Body of pancreas (tissue), 4 donors: ENCODE measurements around the gene LRRC2. TPM values are rescaled to one million over a fixed set of nuclear protein-coding genes. Genes with fewer than 3 reads are reported as not detected.
"Not testable (repeated sequence)": the region's sequence is repeated elsewhere in the genome, so short reads cannot be mapped to it uniquely, and the experiment has no call there.

Source experiments
- ATAC-seq: fragments of 150-250 bp; one replicate; pipeline ENCODE4 v1.9.1; 2016
- DNase-seq, 4 donors: peaks; one replicate each; pipeline ENCODE4 v3.0.0-alpha.2; 2019
- H3K27ac ChIP-seq, 4 donors: fragments of 200-600 bp; sonication (generic); 1 replicate in 3 of 4; 2 replicates in 1 of 4; pipeline versions ENCODE4 v1.5.1 to v1.6.1; 2016 to 2019; ENCODE audit warnings: mild to moderate bottlenecking in 1 of 4, mixed read lengths in 1 of 4, moderate library complexity in 1 of 4
- H3K27me3 ChIP-seq, 2 donors: fragments of 200-600 bp; sonication (generic); one replicate each; pipeline ENCODE4 v1.6.0; 2016; ENCODE audit warnings: mild to moderate bottlenecking in 1 of 2
- H3K36me3 ChIP-seq, 2 donors: fragments of 200-600 bp; sonication (generic); replicated peaks in 1 of 2; 2 replicates each; pipeline ENCODE4 v1.5.1; 2016; ENCODE audit warnings: low read depth in 2 of 2; ENCODE audit not compliant: insufficient read depth in 1 of 2
- H3K4me1 ChIP-seq: fragments of 200-600 bp; sonication (generic); one replicate; pipeline ENCODE4 v1.6.0; 2016
- H3K4me3 ChIP-seq, 2 donors: fragments of 200-600 bp; sonication (generic); 1 replicate in 1 of 2; 2 replicates in 1 of 2; pipeline ENCODE4 v1.5.1; 2016 to 2019
- H3K9me3 ChIP-seq, 3 donors: fragments of 200-600 bp; sonication (generic); 1 replicate in 2 of 3; 2 replicates in 1 of 3; pipeline ENCODE4 v1.5.1; 2016
- POLR2A ChIP-seq, 3 donors: fragments of 450-650 bp; IDR thresholded peaks; one replicate each; pipeline ENCODE4 v1.6.1; 2016; ENCODE audit warnings: antibody characterized with exemption in 3 of 3, mild to moderate bottlenecking in 2 of 3
- WGBS, 2 donors: methylation state at CpG; one replicate each; pipeline ENCODE4 v1.1.5; 2017; 5-methylcytosine and 5-hydroxymethylcytosine counted together
- intact Hi-C: fragments of 100-400 bp; cut with DNase I; formaldehyde crosslinking; loops from one replicate; pipeline ENCODE4 v1.15.1; 2023
- total RNA-seq, 2 donors: library from RNA; depleted of rRNA; stranded (reverse); fragments of >200 nt; gene quantifications; one replicate each; pipeline ENCODE4 v1.1.0, GENCODE V29; 2016
- TF ChIP-seq, protein P1 (sequence below), 7 experiments: fragments of 450-650 bp in 4 of 7; fragments of 200-600 bp in 3 of 7; sonication (generic) in 3 of 7; IDR thresholded peaks; one replicate each; pipeline ENCODE4 v1.5.1; 2016 to 2019; ENCODE audit warnings: antibody characterized with exemption in 7 of 7

Gene LRRC2
- total RNA-seq, 2 donors from 2014 or later: 1.8 to 2.3 TPM

DNA sequence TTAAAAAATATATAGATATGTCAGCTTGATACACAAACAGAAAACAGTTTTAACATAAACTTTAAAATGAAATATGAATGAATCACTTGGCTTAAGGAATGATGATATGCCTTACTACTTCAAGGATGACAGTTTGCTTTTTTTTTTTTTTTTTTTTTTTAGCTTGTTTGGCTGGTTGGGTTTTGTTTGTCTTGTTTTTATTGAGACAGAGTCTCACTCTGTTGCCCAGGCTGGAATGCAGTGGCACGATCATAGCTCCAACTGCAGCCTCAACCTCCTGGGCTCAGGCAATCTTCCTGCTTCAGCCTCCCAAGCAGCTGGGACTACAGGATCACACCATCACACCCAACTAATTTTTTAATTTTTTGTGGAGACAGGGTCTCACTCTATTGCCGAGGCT lies 14.5 kb downstream of the LRRC2 start:
- H3K36me3 ChIP-seq: no peaks in the 10 kb centered on the region
- no peaks in the 10 kb centered on the region for H3K4me1 ChIP-seq
- no peak overlapping the region for H3K4me3 ChIP-seq
- no peak overlapping the region for H3K27ac ChIP-seq
- H3K27me3 ChIP-seq: no peaks in the 10 kb centered on the region
- no peak for TF ChIP-seq POLR2A (IDR thresholded peaks at IDR 0.05)
- TF ChIP-seq, protein P1, sequence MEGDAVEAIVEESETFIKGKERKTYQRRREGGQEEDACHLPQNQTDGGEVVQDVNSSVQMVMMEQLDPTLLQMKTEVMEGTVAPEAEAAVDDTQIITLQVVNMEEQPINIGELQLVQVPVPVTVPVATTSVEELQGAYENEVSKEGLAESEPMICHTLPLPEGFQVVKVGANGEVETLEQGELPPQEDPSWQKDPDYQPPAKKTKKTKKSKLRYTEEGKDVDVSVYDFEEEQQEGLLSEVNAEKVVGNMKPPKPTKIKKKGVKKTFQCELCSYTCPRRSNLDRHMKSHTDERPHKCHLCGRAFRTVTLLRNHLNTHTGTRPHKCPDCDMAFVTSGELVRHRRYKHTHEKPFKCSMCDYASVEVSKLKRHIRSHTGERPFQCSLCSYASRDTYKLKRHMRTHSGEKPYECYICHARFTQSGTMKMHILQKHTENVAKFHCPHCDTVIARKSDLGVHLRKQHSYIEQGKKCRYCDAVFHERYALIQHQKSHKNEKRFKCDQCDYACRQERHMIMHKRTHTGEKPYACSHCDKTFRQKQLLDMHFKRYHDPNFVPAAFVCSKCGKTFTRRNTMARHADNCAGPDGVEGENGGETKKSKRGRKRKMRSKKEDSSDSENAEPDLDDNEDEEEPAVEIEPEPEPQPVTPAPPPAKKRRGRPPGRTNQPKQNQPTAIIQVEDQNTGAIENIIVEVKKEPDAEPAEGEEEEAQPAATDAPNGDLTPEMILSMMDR (IDR thresholded peaks at IDR 0.05): no peak
- no peaks in the 10 kb centered on the region for H3K9me3 ChIP-seq
- intact Hi-C loops: loop anchor here (10.0 kb wide), 1 partner anchor 57 kb away; the partner anchor contains the start of gene RTP3
- DNase-seq (no peak), ATAC-seq (no peak)
- WGBS, 2 donors: 90 to 91% methylated on average over 2 of the region's 2 CpGs

DNA sequence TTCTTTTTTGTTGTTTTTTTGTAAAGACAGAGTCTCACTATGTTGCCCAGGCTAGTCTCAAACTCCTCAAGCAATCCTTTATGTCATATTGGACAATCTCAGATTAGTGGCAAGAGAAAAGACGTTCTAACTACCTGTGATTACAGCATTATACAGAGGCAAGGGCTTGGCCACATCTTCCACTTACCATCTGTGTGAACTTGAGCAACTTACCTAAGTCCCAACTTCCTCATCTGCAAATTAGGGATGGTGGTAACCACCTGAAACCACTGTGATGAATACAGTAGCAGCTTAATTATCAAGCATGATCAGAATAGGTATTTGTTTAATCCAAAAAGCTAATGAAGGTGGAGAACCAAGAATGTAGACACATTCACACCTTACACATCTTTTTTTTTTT lies 16.1 kb downstream of the LRRC2 start:
- DNase-seq: no peak
- no peak for TF ChIP-seq POLR2A (IDR thresholded peaks at IDR 0.05)
- TF ChIP-seq, protein P1 (IDR thresholded peaks at IDR 0.05): no peak
- no peak overlapping the region for H3K4me3 ChIP-seq
- WGBS, 2 donors: 45 to 71% methylated on average over 1 of the region's 1 CpG
- no peaks in the 10 kb centered on the region for H3K9me3 ChIP-seq
- H3K27me3 ChIP-seq: no peaks in the 10 kb centered on the region
- no peaks in the 10 kb centered on the region for H3K36me3 ChIP-seq
- no peak overlapping the region for H3K27ac ChIP-seq
- no peak for ATAC-seq
- H3K4me1 ChIP-seq: no peaks in the 10 kb centered on the region
- intact Hi-C loops: loop anchor here (10.0 kb wide), 1 partner anchor 55 kb away; the partner anchor contains the start of gene RTP3

DNA sequence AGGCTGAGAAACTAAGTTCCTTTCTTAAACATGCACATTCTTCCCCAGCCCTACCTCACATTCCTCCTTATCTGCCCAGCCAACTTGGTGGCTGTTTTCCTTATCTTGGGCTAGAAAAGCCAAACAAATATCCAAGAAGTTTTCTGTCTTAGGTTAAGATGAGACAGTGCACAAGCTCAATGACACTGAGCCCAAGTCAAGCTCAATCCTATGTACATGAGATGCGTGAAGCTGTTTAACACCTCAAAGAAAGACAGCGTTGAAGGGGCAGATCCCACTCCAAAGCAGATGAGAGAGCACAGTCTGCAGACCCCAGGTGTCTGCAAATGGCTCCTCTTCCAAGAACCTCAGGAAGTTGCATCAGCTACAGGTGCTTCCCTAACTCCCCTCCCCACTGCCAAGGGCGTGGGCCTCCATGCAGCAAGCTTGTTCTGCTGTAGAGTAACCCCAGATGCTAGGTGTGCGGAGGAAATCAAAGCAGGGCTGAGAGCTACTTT lies 16.6 kb downstream of the LRRC2 start:
- no peak for ATAC-seq
- H3K9me3 ChIP-seq: no peaks in the 10 kb centered on the region
- 43 to 81% methylated on average over 4 of the region's 4 CpGs for WGBS, 2 donors

DNA sequence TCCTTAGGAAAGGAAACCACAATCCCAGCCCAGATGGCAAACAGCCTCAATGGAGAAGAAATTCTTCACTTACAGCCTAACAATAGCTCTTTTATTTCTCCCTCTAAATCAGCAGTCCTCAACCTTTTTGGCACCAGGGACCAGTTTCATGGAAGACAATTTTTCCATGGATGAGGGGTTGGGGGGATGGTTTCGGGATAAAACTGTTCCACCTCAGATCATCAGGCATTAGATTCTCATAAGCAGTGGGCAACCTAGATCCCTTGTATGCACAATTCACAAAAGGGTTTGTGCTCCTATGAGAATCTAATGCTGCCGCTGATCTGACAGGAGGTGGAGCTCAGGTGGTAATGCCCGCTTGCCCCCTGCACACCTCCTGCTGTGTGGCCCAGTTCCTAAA lies 17.5 kb downstream of the LRRC2 start:
- WGBS, 2 donors: 94 to 95% methylated on average over 3 of the region's 3 CpGs
- H3K36me3 ChIP-seq, ATAC-seq: not testable (repeated sequence)

More for the DNA sequence above, 16.6 kb downstream of the LRRC2 start:
- H3K4me3 ChIP-seq: no peak overlapping the region
- intact Hi-C loops: no loop called here
- TF ChIP-seq POLR2A (IDR thresholded peaks at IDR 0.05): no peak
- TF ChIP-seq, protein P1 (IDR thresholded peaks at IDR 0.05): no peak
- no peak for DNase-seq
- no peaks in the 10 kb centered on the region for H3K27me3 ChIP-seq
- no peaks in the 10 kb centered on the region for H3K4me1 ChIP-seq
- no peak overlapping the region for H3K27ac ChIP-seq
- no peaks in the 10 kb centered on the region for H3K36me3 ChIP-seq

DNA sequence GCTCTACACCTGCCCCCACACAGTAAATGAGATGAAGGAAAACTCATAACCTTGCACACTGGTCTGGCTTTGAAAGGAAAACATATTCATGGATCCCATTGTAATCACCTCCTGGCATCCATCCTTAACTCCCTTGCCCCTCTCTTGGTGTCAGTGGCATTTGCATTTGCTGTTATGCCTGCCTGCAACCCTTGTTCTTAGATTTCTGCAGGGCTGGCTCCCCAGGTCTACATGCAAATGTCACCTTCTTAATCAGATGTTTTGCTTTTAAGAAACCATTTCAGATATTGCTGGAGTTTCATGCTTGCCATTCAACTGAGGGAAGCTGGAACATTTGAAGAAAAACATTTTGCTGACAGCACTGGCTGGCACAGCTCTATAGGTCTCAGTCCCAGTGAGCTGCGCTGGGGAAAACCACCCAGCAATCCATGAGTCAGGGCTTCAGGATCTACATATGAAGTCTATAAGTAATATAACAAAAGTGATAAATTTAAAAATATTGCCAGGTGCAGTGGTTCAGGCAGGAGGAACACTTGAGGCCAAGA lies 19.1 kb downstream of the LRRC2 start:
- H3K4me1 ChIP-seq: no peaks in the 10 kb centered on the region
- no peaks in the 10 kb centered on the region for H3K27me3 ChIP-seq
- H3K9me3 ChIP-seq: no peaks in the 10 kb centered on the region
- no peak for TF ChIP-seq POLR2A (IDR thresholded peaks at IDR 0.05)
- TF ChIP-seq, protein P1 (IDR thresholded peaks at IDR 0.05): no peak
- no peak for ATAC-seq
- no peak overlapping the region for H3K27ac ChIP-seq
- WGBS, 2 donors: 100% methylated on average over 1 of the region's 1 CpG
- DNase-seq: no peak
- intact Hi-C loops: no loop called here
- H3K4me3 ChIP-seq: no peak overlapping the region
- no peaks in the 10 kb centered on the region for H3K36me3 ChIP-seq

More for the DNA sequence above, 17.5 kb downstream of the LRRC2 start:
- H3K9me3 ChIP-seq, H3K4me3 ChIP-seq, H3K27me3 ChIP-seq, H3K27ac ChIP-seq, intact Hi-C loops, DNase-seq, H3K4me1 ChIP-seq: not testable (repeated sequence)
